Neural progenitor cell (in vitro differentiated cells): Measurements from ENCODE around the gene BCL2L11.

ENCODE experiments used
- EZH2 ChIP-seq: fragments of 200-600 bp; sonication (generic); IDR thresholded peaks from 2 replicates; pipeline ENCODE4 v1.6.1; 2017; ENCODE audit warnings: antibody characterized with exemption, mild to moderate bottlenecking, moderate library complexity
- EZH2phosphoT487 ChIP-seq: fragments of 200-600 bp; sonication (generic); IDR thresholded peaks from 2 replicates; pipeline ENCODE4 v1.6.1; 2017; ENCODE audit warnings: antibody characterized with exemption
- TF ChIP-seq, protein P1 (sequence below): fragments of 200-600 bp; sonication (generic); IDR thresholded peaks from 2 replicates; pipeline ENCODE4 v1.5.1; 2017; ENCODE audit warnings: antibody characterized with exemption, mild to moderate bottlenecking

DNA sequence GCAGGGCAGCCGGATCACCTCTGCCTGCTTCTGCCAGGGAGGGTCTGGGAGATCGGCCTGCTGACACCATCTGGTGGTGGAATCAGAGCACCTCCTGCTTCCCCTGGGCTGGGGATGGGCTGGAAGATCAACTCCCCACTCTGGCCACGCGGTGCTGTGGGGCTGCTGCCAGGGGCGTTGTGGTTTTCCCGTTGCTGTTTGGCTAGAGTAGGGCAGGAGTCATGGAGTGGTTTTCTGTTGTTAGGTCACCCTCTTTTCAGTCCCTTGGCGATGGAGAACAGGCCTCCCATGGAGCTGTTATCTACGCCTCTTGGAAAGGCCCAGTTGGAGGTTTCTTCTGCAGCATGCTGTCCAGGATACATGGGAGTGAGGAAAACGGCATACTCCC, 15.2 kb downstream of the BCL2L11 start:
- TF ChIP-seq, protein P1, sequence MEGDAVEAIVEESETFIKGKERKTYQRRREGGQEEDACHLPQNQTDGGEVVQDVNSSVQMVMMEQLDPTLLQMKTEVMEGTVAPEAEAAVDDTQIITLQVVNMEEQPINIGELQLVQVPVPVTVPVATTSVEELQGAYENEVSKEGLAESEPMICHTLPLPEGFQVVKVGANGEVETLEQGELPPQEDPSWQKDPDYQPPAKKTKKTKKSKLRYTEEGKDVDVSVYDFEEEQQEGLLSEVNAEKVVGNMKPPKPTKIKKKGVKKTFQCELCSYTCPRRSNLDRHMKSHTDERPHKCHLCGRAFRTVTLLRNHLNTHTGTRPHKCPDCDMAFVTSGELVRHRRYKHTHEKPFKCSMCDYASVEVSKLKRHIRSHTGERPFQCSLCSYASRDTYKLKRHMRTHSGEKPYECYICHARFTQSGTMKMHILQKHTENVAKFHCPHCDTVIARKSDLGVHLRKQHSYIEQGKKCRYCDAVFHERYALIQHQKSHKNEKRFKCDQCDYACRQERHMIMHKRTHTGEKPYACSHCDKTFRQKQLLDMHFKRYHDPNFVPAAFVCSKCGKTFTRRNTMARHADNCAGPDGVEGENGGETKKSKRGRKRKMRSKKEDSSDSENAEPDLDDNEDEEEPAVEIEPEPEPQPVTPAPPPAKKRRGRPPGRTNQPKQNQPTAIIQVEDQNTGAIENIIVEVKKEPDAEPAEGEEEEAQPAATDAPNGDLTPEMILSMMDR, result peak; percentile 22
- TF ChIP-seq EZH2phosphoT487 (no peak), EZH2 (no peak)
